ENCODE results near the gene CAMSAP3.

Gene CAMSAP3

GRCh38 chr19:7595466-7596133, at the start of gene CAMSAP3:
CAMSAP3 (plus strand) TSS chr19:7595863; CDS start chr19:7596003, 140 bp downstream.
- H3K4me3 ChIP-seq (ENCODE audit: low read depth, low read length), result no peak within 1 kb of the TSS
- TF ChIP-seq CTCF (IDR thresholded peaks at IDR 0.05; ENCODE audit: low read depth, low read length, missing control alignments), result no peak
- in situ Hi-C loops (cut with HindIII; ENCODE audit: low sequenced_read_pairs), result loop anchor here (25.0 kb wide), 1 partner anchor 192 kb away; no protein-coding TSS in a partner anchor
- DNase-seq (ENCODE audit: low read depth), result no peak

- no peak overlapping the region for H3K4me3 ChIP-seq (ENCODE audit: low read depth, low read length)
- in situ Hi-C loops (cut with HindIII; ENCODE audit: low sequenced_read_pairs), result no loop called here
- no peak for TF ChIP-seq CTCF (IDR thresholded peaks at IDR 0.05; ENCODE audit: low read depth, low read length, missing control alignments)
- no peak for DNase-seq (ENCODE audit: low read depth)
Measured at GRCh38 chr19:7545904-7546303, 49.8 kb upstream of the CAMSAP3 start.

- no peak overlapping the region for H3K4me3 ChIP-seq (ENCODE audit: low read depth, low read length)
- DNase-seq (ENCODE audit: low read depth), result no peak
- no peak for TF ChIP-seq CTCF (IDR thresholded peaks at IDR 0.05; ENCODE audit: low read depth, low read length, missing control alignments)
- in situ Hi-C loops (cut with HindIII; ENCODE audit: low sequenced_read_pairs), result no loop called here
Measured at GRCh38 chr19:7547159-7547558, 48.5 kb upstream of the CAMSAP3 start.

- no peak overlapping the region for H3K4me3 ChIP-seq (ENCODE audit: low read depth, low read length)
- in situ Hi-C loops (cut with HindIII; ENCODE audit: low sequenced_read_pairs), result no loop called here
- DNase-seq (ENCODE audit: low read depth), result no peak
- TF ChIP-seq CTCF (IDR thresholded peaks at IDR 0.05; ENCODE audit: low read depth, low read length, missing control alignments), result no peak
Measured at GRCh38 chr19:7549429-7550148, 46.1 kb upstream of the CAMSAP3 start.

GRCh38 chr19:7550169-7550770, 45.4 kb upstream of the CAMSAP3 start:
- DNase-seq (ENCODE audit: low read depth), result no peak
- in situ Hi-C loops (cut with HindIII; ENCODE audit: low sequenced_read_pairs), result no loop called here
- TF ChIP-seq CTCF (IDR thresholded peaks at IDR 0.05; ENCODE audit: low read depth, low read length, missing control alignments), result no peak
- no peak overlapping the region for H3K4me3 ChIP-seq (ENCODE audit: low read depth, low read length)

GRCh38 chr19:7550987-7551761, 44.5 kb upstream of the CAMSAP3 start:
- peak; percentile 33 for DNase-seq (ENCODE audit: low read depth)
- in situ Hi-C loops (cut with HindIII; ENCODE audit: low sequenced_read_pairs), result no loop called here
- TF ChIP-seq CTCF (IDR thresholded peaks at IDR 0.05; ENCODE audit: low read depth, low read length, missing control alignments), result no peak
- H3K4me3 ChIP-seq (ENCODE audit: low read depth, low read length), result peak overlapping the region; percentile 14
